GDM1 (cell line): Measurements from ENCODE around the gene GRAMD4.

Experiments
- DNase-seq: peaks from one replicate; lab custom pipeline; 2025; lab: John Stamatoyannopoulos, UW

GRAMD4 gene

DNA sequence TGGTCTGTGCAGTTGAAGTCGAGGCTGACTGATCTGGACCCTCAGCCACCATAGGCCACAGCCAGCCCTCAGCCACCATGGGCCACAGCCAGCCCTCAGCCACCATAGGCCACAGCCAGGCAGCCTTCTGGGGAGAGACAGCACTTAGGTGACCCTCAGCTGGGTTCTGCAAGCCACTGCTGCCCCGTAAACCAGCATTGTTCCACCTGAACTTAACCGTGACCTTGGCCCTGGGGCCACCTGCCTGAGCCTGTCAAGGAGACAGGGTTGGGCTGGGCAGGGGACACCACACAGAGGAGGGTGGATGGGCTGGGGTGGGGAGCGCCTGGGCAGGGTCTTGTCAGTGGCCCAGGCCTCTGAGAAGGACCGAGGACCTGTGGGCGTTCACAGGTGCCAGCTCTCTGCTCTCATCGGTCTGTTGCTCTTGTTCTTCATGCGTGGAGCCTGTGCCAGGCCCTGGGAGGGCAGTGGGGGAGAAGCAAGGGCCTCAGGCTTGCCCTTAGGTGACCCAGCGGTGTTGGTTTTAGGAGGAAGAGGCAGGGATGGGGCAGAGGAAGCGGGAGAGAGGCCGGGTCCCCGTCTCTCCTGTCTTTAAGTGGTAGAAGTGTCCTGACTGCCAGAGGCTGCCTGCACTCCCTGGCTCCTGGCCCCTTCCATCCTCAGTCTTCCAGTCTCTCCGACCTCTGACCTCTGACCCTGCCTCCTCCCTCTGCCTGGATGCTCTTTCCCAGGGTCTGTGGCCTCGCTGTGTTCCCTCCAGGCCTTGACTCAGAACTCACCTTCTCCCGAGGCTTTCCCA, 36.9 kb downstream of the GRAMD4 start:
- DNase-seq: no peak

DNA sequence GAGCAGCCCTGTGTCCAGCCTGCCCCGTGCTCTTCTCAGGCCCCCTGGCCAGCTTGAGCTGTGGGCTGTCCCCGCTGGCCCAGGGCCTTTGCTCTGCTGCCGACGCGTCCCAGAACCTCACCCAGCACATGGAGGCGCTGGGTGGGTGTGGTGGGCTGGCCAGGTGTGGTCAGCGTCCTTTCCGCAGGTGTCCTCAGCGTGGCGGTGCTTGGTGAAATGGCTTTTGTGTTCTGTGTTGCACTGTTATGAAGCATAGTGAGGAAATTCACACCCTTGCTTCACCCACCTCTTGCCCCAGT, 37.4 kb downstream of the GRAMD4 start:
- DNase-seq: no peak

DNA sequence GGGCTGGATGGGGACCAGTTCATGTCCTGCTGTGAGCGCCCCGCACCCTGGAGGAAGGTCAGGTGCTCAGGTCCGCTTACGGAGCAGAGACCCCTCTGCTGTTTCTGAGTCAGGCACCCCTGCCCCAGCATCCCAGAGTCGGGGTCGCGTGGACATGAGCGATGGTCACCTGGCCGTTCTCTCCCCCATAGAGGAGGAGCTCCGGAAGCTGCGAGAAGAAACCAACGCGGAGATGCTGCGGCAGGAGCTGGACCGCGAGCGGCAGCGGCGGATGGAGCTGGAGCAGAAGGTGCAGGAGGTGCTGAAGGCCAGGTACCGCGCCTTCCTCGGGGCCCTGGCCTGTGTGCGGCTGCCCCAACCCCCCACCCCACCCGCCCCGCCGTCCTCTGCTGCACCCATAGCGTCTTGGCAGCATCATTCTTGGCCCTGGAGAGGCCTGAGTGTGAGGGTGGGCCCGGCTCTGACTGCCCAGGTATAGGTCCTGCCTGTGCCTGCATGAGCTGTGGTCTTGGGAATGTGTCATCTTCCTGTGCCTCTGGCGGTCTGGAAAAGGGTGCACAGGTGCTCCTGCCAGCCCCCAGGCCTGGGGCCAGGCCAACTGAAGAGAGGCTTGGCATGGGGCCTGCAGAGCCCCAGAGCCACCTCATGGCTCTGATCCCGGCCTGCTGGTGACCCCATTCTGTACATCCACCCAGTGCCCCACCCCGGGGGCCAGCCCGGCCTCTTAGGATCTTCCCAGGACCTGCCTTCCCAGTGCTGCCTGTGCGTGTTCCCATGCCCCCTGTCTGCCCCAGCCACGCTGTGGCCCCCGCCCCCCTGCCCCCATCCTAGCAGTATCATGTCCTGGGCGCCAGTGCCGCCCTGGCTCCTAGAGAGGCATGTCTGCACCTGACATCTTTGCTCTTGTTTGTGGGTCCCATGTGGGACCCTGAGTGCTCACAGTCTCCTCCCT, 38.1 kb downstream of the GRAMD4 start:
- no peak for DNase-seq

DNA sequence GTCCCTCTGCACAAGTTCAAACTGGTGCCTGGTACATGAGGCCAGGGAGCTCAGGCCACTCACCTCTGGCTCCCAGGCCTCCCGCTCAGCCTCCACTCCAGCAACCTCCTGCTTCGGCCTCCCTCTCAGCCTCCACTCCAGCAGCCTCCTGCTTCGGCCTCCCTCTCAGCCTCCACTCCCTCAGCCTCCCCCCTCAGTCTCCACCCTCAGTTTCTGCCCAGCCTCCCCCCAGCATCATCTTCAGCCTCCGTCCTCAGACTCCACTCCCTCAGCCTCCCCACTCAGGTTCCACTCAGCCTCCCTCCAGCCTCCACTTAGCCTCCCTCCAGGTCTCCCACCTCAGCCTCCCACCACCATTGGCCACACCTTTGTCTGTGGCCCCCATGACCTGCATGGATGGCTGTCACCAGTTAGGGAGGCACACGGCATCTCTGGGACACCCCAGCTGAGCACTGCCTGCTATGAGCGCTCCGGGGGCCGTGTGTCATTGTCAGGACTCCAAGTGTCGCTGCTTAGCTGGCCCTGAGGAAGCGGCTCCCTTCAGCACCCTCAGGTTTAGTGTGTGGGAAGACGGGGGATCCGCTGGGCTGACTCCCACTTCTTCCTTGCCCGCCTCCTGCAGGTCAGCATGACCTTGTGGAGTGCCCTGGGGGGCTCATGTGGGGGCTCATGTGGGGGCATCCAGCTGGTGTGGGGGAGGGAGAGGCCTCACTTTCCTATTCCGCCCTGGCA, 39.0 kb downstream of the GRAMD4 start:
- no peak for DNase-seq

DNA sequence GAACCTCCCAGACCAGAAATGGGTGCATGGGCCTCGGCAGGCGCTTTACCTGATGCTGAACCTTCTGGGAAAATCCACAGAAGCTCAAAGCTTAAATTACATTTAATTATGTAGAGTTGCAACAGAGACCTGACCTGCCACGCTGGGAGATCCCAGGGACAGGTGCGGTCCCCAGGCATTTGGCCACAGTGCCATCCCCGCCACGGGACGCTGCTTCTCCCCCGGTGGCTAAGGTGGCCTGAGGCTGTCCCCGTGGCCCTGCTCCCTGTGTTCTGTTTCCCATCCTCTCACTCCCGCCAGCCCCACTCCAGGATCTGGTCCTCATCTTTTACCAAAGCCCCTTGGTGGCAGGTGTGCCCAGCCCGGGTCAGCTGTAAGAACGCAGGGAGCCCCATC, 39.6 kb downstream of the GRAMD4 start:
- DNase-seq: no peak

DNA sequence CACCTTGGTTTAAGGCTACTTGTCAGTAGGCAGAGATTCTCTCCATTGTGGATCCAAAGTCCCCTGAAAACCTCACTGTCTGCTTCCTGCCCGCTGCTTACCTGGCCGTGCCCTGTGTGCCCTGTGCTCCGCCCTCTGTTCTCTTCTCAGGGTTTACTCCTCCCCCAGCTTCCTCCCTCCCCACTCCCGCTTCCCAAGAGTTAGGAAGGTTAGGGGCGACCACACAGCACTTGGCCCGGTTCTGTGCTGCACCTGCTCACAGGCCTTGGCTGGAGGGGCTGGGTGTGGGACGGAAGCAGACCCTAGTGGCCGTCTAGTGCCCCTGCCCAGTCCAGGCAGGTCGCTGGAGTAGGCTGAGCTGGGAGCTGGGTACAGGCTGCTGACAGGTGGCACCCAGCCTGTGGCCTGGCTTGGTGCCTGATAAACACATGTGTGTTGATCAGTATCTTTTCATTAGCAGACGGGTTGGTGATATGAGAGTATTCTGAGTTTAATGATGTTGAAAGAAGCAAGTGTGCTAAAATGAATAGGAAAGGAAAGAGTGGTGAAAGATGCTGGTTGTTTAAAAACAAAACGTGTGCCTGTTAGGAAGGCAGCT, 40.5 kb downstream of the GRAMD4 start:
- DNase-seq: no peak

DNA sequence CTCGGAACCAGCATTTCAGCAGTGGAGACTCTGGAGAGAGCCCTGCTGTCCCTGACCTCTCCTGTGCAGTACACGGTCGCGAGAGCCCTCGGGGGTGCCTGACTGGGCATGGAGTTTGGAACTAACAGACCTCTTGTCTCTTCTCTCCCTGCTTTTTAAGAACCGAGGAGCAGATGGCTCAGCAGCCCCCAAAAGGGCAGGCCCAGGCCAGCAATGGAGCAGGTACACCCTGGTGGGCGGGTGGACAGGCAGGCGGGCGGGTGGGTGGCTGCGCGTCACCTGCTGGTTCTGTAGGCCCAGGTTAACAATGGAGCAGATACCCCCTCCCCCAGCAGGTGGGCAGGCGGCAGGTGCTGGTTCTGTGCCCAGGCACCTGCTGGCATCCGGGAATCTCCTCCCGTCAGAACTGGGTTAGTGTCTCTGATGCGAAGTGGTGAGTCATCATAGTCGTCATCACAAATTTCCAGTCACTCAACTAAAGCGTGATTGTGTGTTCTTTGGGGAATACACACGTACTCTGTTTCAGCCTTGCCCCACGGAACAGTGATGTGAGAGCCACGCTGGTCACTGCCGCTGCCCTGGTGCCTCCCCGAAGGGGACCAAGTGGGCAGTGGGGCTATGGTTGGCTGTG, 41.1 kb downstream of the GRAMD4 start:
- no peak for DNase-seq

DNA sequence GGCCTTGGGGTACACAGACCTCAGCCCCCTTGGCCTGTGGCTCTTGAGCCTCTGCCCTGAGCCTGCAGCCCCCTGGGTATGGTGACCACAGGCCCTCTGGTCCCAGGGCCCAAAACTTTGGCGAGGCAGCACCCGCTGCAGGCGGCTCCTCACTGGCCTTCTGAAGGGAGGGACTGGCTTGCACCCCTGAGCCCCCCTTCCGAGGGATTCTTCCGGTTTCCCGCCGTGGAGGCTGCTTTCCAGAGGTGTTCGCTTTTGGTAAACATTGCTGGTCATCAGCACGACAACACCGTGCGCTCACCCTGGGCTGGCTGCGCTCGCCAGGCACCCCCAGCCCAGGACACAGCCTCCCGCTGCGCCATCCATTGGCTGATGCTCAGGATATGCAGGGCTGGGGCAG, 42.0 kb downstream of the GRAMD4 start:
- no peak for DNase-seq

DNA sequence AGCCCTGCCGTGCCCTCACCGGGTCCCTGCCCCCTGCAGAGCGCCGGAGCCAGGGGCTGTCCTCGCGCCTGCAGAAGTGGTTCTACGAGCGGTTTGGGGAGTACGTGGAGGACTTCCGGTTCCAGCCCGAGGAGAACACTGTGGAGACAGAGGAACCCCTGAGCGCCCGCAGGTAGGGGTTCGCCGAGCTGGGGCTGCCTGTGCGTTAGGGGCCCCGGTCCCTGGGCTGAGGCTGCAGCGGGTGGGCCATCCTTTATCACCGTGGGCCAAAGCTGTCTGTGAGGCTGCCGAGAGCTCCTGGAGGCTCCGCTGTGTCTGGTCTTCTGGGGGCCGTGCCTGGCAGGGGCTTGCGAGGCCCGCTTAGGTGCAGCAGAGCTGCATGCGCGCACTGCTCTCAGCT, 42.8 kb downstream of the GRAMD4 start:
- no peak for DNase-seq

DNA sequence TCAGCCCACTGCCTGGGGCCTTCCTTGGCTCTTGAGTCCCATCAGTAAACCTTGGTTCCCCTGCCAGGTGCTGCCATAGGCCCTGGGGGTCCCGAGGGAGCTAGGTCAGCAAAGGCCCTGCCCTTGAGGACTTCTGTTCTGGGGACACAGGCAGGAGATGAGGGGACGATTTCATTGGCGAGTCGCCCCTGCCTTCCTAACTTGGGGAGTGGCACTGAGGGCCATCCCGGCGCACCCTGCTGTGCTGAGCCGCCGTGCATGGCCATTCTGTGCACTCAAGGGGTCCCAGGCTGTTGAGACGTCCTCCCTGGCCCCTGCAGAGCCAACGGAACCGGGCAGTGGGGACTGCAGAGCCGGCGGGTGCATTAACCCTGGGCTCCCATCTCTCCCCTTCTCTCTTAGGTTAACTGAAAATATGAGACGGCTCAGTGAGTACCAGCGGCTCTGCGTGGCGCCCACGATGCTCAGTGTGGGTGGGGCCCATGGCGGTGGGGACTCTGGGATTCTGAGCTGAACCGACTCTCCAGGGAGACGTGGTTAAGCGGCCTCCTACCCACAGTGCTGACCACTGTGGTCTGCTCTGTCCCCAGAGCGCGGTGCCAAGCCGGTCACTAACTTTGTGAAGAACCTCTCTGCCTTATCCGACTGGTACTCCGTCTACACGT, 43.4 kb downstream of the GRAMD4 start:
- no peak for DNase-seq

DNA sequence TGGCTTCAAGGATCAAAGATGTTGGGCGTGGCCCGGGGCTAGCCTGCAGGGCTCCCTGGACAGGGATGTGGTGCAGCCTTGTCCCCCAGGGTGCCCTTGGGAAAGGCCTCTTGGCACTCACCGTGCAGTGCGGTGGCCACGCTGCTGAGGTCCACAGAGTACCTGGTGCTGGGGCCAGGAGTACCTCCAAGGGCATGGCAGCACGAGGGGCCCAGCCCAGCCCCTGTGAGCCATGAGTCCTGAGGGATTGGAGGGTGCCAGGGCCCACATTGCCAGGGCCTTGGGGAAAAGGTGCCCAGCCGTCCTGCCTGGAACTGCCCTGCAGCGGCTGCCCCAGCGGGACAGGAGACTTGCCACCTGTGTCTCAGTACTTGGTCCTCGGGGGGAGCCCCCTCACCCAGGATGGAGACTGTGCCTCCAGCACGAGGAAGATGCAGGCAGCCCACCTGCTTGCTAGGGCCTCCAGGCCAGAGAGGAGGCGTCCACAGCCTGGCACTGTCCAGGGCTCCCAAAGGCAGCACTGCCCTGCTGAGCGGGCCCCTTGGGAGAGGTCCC, 44.2 kb downstream of the GRAMD4 start:
- no peak for DNase-seq

DNA sequence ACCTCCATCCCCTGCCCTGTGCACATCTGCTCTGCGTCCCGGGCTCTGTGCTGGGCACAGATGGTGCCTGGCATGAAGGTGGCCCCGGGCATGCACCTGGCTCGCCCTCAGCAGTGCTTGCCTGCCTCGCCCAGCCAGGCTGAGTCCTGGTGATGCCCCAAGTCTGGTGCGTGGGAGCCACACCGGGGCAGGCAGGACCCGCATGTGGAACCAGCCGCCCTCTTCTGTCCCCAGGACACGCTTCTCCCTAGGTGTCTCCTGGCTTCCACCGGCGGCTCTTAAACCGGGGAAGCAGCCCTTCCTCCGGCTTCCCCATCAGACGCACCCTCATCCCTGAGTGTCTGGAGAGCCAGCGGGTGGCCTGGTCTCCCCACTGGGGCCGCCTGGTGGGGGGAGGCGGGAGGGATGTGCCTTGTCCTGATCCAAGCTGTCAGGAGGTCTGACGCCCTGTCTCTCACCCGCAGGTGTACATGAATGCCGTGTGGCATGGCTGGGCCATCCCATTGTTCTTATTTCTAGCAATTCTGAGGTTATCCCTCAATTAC, 45.0 kb downstream of the GRAMD4 start:
- no peak for DNase-seq

DNA sequence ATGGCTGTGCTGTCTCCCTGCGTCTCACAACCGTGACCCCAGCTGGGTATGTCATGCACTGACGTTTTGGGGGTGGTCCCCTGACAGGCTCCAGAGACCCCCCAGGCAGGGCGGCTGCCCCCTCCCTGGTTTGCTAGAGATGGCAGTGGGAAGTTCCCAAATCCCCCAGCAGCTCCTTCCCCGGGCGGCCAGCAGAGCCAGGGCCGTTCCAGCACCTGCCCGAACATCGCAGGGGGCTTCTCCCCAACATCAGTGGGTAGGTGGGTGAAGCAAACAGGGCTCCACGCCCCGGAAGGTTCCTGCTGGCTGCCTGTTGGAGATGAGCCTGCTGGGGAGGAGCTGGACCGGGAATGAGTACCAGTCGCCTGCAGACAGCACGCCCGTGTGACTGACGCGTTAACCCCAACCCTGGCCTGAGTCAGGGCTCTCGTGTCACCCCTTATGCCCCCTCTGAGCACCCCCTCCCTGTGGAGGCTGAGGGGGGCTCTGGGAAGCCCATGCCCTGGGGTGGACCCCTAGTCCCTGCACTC, 45.6 kb downstream of the GRAMD4 start:
- no peak for DNase-seq

DNA sequence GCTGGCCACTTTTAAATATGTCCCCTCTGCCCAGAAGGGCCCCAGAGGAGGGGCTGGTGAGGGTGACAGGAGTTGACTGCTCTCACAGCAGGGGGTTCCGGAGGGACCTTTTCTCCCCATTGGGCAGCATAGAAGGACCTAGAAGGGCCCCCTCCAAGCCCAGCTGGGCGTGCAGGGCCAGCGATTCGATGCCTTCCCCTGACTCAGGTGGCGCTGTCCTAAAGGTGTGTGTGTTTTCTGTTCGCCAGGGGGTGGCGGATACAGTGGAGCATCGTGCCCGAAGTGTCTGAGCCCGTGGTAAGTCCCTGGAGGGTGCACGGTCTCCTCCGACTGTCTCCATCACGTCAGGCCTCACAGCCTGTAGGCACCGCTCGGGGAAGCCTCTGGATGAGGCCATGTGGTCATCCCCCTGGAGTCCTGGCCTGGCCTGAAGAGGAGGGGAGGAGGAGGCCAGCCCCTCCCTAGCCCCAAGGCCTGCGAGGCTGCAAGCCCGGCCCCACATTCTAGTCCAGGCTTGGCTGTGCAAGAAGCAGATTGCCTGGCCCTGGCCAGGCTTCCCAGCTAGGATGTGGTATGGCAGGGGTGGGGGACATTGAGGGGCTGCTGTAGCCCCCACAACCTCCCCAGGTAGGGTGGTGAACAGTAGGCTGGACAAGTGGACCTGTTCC, 46.5 kb downstream of the GRAMD4 start:
- DNase-seq: no peak

DNA sequence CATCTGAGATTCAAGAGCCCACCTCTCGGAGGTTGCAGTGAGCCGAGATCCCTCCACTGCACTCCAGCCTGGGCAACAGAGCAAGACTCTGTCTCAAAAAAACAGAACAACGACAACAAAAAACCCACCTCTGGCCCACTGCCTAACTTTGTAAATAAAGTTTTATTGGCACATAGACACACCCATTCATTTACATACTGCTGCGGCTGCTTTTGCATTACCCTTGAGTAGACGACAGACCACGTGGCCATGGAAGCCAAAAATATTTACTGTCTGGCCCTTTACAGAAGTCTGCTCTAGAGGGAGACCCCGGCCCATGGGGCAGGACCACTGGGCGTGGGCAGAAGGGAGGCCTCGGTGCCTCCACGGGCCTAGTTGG, 47.0 kb downstream of the GRAMD4 start:
- no peak for DNase-seq

DNA sequence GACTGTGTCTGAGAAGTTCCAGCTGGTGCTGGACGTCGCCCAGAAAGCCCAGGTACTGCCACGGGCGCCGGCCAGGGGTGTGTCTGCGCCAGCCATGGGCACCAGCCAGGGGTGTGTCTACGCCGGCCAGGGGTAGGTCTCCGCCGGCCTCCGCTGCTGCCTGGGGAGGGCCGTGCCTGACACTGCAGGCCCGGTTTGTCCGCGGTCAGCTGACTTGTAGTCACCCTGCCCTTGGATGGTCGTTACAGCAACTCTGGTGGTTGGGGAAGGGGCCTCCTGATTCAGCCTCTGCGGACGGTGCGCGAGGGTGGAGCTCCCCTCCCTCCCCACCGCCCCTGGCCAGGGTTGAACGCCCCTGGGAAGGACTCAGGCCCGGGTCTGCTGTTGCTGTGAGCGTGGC, 47.9 kb downstream of the GRAMD4 start:
- no peak for DNase-seq

DNA sequence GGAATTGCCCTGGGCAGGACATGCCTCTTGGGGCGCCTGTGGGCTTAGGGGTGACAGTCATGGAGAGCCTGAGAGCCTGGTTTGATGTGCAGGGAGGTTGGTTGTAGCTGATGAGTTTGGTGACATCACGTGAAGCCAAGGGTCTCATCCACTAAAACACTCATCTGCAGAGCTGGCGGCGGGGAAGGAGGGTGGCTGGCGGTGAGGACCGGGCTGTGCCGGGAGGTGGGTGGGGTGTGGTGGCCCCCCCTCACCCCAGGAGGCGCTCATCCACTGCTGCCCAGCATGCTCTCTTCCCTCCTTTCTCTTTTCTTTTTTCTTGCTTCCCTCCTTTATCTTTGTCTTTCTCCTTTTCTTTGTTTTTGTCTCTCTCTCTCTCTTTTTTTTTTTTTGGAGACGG, 49.0 kb downstream of the GRAMD4 start:
- no peak for DNase-seq

DNA sequence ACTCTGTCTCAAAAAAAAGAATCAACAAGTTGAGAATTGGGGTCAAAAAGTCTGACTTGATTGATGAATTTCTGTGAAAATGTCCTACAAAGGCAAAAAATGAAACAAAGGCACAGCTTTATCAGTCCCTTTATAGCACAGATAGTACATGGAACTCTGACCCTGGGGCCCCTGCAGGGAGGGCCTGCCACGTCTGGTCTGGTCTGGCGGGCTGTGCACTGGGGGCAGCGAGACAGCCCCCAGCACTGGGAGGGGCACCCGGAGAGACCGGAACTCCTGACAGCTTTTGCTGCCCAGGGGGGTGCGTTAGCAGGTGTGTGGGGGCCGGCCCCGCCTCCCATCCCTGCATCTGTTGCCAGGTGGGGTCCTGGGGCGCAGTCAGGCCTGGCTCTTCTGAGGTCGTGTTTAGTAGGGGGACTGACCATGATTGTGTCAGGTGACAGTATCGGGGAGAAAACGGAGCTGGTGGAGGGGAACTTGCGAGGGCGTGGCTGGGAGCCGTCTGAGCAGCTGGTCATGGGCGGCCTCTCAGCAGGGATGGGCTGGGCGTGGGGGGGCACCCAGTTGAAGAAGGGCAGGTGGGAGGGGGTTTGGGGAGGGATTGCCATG, 51.7 kb downstream of the GRAMD4 start:
- DNase-seq: no peak

DNA sequence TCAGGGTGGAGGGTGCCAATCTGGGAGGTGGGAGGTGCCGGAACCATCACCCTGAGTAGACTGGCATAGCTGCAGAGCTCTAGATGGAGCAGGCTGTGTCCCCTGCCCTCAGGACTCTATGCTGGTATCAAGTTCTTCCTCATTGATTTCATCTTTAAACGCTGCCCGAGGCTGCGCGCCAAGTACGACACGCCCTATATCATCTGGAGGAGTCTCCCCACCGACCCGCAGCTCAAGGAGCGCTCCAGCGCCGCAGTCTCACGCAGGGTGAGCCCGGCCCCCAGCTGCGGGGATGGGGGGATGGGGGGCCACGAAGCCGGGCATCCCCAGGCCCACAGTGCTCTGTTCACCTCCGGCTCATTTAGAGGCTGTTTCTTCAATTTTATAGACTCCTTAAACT, 52.5 kb downstream of the GRAMD4 start:
- DNase-seq: no peak

DNA sequence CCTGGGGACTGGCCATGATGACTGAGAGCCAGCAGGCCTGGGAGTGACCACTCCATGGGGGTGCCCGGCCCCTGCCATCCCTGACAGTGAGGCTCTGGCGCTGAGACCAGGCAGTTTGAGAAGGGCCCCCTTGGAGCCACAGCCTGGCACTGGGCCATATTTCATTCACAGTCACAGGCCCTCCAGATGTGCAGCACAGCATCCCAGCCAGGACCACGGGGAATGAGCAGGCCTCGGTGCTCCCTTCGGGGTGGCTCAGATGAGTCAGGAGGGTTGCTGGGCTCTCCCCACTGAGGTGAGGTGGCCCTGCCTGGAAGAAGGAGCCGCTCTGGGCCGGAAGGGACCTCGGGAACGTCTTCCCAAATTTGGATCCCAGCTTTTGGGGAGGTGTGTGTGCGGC, 53.0 kb downstream of the GRAMD4 start:
- no peak for DNase-seq
